Measurements from ENCODE around the gene FALEC. TPM values are rescaled to one million over a fixed set of nuclear protein-coding genes. Genes with fewer than 3 reads are reported as not detected.

The FALEC gene
- total RNA-seq, 2 experiments from 2014 or later = not detected

DNA sequence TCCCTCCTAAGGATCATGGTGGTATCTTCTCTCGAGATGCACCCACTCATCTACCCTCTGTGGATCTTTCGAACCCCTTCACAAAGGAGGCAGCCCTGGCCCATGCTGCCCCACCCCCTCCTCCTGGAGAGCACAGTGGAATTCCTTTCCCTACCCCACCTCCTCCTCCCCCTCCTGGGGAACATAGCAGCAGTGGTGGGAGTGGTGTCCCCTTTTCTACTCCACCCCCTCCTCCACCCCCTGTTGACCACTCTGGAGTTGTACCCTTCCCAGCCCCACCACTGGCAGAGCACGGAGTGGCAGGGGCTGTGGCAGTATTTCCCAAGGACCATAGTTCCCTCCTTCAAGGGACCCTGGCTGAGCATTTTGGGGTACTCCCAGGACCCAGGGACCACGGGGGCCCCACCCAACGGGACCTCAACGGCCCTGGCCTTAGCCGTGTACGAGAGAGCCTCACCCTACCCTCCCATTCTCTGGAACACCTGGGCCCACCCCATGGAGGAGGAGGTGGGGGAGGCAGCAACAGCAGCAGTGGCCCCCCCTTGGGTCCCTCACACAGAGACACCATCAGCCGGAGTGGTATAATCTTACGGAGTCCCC lies 42.9 kb upstream of the FALEC start:
- ChIA-PET CTCF (no interaction called here), POLR2A (interaction anchor here (1.0 kb wide), 1 partner anchor 15 kb away, joined by 3 read pairs; the partner anchor contains the start of gene TARS2)
- intact Hi-C loops (cut with DNase I, micrococcal nuclease) = no loop called here
- H3K27ac ChIP-seq (ENCODE audit: low read depth in 1 of 2, low read length in 2 of 2) = no peak overlapping the region
- no peak overlapping the region for H3K4me3 ChIP-seq (ENCODE audit: low read length)
- H3K4me1 Mint-ChIP-seq (ENCODE audit: low read depth) = peaks cover 6% of the 10 kb centered on the region
- peaks cover 63% of the 10 kb centered on the region for H3K36me3 Mint-ChIP-seq (ENCODE audit: low read depth)
- H3K27ac Mint-ChIP-seq = no peak overlapping the region
- no peak for ATAC-seq (ENCODE audit: poor library complexity)
- no peaks in the 10 kb centered on the region for H3K4me1 ChIP-seq (ENCODE audit: insufficient read depth, low read length)
- H3K36me3 ChIP-seq (ENCODE audit: insufficient read depth, low read length) = peaks cover 49% of the 10 kb centered on the region
- no peaks in the 10 kb centered on the region for H3K27me3 Mint-ChIP-seq
- no peaks in the 10 kb centered on the region for H3K9me3 Mint-ChIP-seq
- TF ChIP-seq, protein P1, sequence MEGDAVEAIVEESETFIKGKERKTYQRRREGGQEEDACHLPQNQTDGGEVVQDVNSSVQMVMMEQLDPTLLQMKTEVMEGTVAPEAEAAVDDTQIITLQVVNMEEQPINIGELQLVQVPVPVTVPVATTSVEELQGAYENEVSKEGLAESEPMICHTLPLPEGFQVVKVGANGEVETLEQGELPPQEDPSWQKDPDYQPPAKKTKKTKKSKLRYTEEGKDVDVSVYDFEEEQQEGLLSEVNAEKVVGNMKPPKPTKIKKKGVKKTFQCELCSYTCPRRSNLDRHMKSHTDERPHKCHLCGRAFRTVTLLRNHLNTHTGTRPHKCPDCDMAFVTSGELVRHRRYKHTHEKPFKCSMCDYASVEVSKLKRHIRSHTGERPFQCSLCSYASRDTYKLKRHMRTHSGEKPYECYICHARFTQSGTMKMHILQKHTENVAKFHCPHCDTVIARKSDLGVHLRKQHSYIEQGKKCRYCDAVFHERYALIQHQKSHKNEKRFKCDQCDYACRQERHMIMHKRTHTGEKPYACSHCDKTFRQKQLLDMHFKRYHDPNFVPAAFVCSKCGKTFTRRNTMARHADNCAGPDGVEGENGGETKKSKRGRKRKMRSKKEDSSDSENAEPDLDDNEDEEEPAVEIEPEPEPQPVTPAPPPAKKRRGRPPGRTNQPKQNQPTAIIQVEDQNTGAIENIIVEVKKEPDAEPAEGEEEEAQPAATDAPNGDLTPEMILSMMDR (IDR thresholded peaks at IDR 0.05) = no peak
- no peak overlapping the region for H3K4me3 Mint-ChIP-seq
- DNase-seq = no peak
- H3K27me3 ChIP-seq (ENCODE audit: control insufficient read depth in 1 of 2, insufficient read depth in 2 of 2, low read length in 2 of 2) = no peaks in the 10 kb centered on the region
- H3K9me3 ChIP-seq (ENCODE audit: control insufficient read depth in 1 of 2, insufficient read depth in 1 of 2, low read length in 2 of 2) = no peaks in the 10 kb centered on the region

DNA sequence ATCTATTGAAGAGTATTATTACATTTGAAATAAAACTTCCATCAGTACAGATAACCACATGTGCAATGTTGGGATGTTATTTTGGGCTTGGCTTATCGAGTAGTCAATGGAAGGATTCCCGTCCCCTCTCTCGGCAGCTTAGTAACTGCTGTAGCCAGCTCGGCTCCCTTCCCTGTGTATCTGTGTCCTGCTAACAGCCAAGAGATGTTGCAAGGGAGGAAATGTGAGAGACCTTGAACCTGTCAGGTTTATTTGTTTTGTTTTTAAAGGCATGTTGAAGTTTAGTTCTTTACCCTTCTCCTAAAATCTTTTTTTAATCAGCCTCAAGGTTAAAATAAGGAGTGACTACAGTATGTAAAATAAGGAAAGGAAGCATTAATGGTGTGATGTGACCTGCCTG lies 41.9 kb upstream of the FALEC start:
- Histone ChIP-seq H3K4me1 (ENCODE audit: insufficient read depth, low read length) (no peaks in the 10 kb centered on the region), H3K27me3 (ENCODE audit: control insufficient read depth in 1 of 2, insufficient read depth in 2 of 2, low read length in 2 of 2) (no peaks in the 10 kb centered on the region), H3K4me3 (ENCODE audit: low read length) (no peak overlapping the region), H3K36me3 (ENCODE audit: insufficient read depth, low read length) (peaks cover 45% of the 10 kb centered on the region), H3K27ac (ENCODE audit: low read depth in 1 of 2, low read length in 2 of 2) (no peak overlapping the region), H3K9me3 (ENCODE audit: control insufficient read depth in 1 of 2, insufficient read depth in 1 of 2, low read length in 2 of 2) (no peaks in the 10 kb centered on the region)
- CTCF ChIA-PET = interaction anchor here (0.5 kb wide), 1 partner anchor 96 kb away, joined by 4 read pairs; no protein-coding TSS in a partner anchor
- peaks cover 58% of the 10 kb centered on the region for H3K36me3 Mint-ChIP-seq (ENCODE audit: low read depth)
- POLR2A ChIA-PET = no interaction called here
- no peak overlapping the region for H3K4me3 Mint-ChIP-seq
- TF ChIP-seq, protein P1 (IDR thresholded peaks at IDR 0.05) = no peak
- H3K9me3 Mint-ChIP-seq = no peaks in the 10 kb centered on the region
- no peak overlapping the region for H3K27ac Mint-ChIP-seq
- intact Hi-C loops (cut with DNase I, micrococcal nuclease) = no loop called here
- peaks cover 13% of the 10 kb centered on the region for H3K4me1 Mint-ChIP-seq (ENCODE audit: low read depth)
- no peak for ATAC-seq (ENCODE audit: poor library complexity)
- H3K27me3 Mint-ChIP-seq = no peaks in the 10 kb centered on the region
- no peak for DNase-seq

DNA sequence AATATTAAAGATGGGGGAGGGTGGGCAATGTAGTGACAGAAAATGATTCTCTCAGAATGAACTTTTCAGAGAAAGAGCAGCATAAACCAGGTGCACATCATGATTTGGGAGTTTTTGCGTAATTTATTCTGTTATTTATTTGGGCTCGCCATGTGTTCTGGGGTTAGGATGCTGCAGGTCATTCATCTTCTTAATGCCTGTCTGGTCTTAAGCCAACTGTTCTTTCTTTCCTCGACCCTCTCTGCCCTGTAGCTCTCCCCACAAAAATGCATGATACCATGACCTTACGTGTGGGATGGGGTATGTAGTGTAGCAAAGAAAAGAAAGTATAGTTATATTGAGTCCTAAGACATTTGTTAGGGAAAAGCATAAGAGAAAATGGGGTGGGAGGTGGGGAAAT lies 40.7 kb upstream of the FALEC start:
- ATAC-seq (ENCODE audit: poor library complexity) = no peak
- POLR2A ChIA-PET = no interaction called here
- Histone ChIP-seq H3K4me1 (ENCODE audit: insufficient read depth, low read length) (no peaks in the 10 kb centered on the region), H3K36me3 (ENCODE audit: insufficient read depth, low read length) (peaks cover 40% of the 10 kb centered on the region), H3K27me3 (ENCODE audit: control insufficient read depth in 1 of 2, insufficient read depth in 2 of 2, low read length in 2 of 2) (no peaks in the 10 kb centered on the region), H3K27ac (ENCODE audit: low read depth in 1 of 2, low read length in 2 of 2) (no peak overlapping the region), H3K4me3 (ENCODE audit: low read length) (no peak overlapping the region), H3K9me3 (ENCODE audit: control insufficient read depth in 1 of 2, insufficient read depth in 1 of 2, low read length in 2 of 2) (no peaks in the 10 kb centered on the region)
- no peaks in the 10 kb centered on the region for H3K9me3 Mint-ChIP-seq
- CTCF ChIA-PET = no interaction called here
- TF ChIP-seq, protein P1 (IDR thresholded peaks at IDR 0.05) = no peak
- H3K27ac Mint-ChIP-seq = peak overlapping the region; percentile 55
- H3K4me3 Mint-ChIP-seq = no peak overlapping the region
- H3K27me3 Mint-ChIP-seq = no peaks in the 10 kb centered on the region
- H3K4me1 Mint-ChIP-seq (ENCODE audit: low read depth) = peaks cover 16% of the 10 kb centered on the region
- peaks cover 51% of the 10 kb centered on the region for H3K36me3 Mint-ChIP-seq (ENCODE audit: low read depth)
- intact Hi-C loops (cut with DNase I, micrococcal nuclease) = no loop called here
- DNase-seq = no peak
